Stimulated activated CD4-positive, alpha-beta T cell treated with anti-CD3 and anti-CD28 coated beads, TNF-alpha, amount 100 ng/mL, for 24 hours (primary cell): ENCODE results near the gene MCEMP1.
A peak's percentile ranks its signal among the peaks of the same experiment; 100 is the strongest.
"Not testable (repeated sequence)": the region's sequence is repeated elsewhere in the genome, so short reads cannot be mapped to it uniquely, and the experiment has no call there.

Source experiments
- DNase-seq, 3 experiments: peaks; one replicate each; pipeline ENCODE4 v3.0.0-alpha.2; 2020; ENCODE audit warnings: low read depth in 3 of 3

Gene MCEMP1

DNA sequence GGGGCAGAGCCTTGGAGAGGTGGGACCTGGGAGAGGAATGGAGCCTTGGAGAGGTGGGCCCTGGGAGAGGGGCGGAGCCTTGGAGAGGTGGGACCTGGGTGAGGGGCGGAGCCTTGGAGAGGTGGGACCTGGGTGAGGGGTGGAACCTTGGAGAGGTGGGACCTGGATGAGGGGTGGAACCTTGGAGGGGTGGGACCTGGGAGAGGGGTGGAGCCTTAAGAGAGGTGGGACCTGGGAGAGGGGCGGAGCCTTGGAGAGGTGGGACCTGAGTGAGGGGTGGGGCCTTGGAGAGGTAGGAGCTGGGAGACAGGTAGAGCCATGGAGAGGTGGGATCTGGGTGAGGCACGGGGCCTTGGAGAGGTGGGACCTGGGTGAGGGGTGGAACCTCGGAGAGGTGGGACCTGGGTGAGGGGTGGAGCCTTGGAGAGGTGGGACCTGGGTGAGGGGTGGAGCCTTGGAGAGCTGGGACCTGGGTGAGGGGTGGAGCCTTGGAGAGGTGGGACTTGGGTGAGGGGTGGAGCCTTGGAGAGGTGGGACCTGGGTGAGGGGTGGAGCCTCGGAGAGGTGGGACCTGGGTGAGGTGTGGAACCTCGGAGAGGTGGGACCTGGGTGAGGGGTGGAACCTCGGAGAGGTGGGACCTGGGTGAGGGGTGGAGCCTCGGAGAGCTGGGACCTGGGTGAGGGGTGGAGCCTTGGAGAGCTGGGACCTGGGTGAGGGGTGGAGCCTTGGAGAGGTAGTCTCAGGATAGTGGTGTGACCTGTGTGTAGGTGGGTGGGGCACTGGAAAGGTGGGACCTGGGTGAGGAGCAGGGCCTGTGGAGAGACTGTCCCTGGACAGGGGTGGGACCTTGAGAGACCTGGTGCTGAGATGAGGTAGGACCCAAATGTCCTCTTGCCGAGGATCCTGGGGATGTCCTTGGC, 33.0 kb upstream of the MCEMP1 start:
- not testable (repeated sequence) for DNase-seq

DNA sequence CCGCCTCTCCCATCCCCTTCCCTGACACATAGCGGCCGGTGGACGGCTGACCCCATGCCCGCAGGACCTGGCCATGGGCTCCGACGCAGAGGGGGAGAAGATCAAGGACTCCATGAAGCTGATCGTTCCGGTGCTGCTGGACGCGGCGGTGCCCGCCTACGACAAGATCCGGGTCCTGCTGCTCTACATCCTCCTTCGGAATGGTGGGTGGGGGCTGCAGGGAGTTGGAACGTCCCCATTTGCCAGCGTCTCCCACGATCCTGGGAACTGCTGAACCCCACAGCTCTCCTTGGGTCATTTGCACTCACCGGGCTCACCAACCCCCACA, 32.4 kb upstream of the MCEMP1 start:
- DNase-seq = no peak

DNA sequence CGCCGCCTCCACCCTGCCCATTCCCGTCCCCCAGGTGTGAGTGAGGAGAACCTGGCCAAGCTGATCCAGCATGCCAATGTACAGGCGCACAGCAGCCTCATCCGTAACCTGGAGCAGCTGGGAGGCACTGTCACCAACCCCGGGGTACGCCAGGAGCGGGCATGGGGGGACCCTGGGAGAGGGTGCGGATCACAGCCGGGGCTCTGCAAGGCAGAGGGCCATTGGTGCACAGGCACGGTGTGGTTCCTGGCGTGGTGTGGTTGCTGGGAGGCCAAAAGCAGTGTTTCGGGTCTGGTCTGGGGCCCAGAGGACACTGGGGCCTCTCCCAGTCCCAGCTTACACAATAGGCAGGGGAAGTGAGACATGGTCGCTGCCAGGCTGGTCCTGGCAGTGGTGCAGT, 31.7 kb upstream of the MCEMP1 start:
- DNase-seq = no peak

DNA sequence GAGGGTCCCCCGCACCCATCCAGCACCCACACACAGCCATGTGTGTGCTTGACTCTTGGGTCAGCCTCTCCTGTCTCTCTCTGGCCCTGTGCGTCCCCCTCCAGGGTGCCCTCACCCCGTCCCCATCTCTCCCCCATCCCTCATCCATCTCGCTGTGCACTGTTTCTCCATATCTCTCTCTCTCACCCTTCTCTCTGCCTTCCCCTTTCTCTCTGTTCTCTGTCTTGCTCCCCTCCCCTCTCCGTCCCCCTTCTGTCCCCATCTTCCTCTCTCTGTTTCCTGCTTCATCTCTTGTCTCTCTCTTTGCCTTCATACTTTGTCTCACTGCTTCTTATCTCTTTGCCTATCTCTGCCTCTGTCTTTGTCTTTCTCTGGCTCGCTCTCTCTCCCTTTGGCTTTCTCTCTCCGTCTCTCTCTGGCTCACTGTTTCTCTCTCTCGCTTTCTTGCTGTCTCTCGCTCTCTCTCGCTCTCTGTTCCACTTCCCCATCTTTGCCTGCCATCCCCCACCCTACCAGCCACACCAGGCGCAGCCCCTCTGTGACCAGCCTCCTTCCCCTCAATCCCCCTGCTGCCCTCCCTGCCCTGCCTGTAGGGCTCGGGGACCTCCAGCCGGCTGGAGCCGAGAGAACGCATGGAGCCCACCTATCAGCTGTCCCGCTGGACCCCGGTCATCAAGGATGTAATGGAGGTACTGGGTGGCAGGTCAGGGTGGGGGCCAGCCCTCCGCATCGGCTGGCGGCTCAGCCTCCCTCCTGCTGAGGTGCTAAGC, 31.0 kb upstream of the MCEMP1 start:
- no peak for DNase-seq

DNA sequence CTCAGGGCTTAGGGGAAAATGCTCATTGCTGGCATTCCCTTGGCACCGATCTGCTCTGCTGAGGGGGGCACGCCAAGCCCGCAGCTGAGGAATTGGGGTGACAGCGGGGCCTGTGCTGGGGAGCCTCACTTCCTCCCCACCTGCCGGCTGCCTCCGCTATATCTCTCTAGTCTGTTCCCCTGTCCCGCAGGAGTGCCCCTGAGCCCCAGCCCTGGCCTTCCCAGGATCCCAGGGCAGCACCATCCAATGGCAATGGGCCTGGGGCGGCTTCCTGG, 30.5 kb upstream of the MCEMP1 start:
- no peak for DNase-seq

DNA sequence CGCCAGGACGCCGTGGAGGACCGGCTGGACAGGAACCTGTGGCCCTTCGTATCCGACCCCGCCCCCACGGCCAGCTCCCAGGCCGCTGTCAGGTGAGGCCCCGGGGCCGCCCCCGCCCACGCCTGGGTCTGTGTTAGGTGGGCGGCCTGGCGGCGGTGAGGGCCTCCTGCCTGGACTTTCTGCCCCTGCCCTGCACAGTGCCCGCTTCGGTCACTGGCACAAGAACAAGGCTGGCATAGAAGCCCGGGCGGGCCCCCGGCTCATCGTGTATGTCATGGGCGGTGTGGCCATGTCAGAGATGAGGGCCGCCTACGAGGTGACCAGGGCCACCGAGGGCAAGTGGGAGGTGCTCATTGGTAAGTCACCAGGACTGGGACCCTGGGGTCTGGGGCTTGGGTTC, 29.7 kb upstream of the MCEMP1 start:
- no peak for DNase-seq

DNA sequence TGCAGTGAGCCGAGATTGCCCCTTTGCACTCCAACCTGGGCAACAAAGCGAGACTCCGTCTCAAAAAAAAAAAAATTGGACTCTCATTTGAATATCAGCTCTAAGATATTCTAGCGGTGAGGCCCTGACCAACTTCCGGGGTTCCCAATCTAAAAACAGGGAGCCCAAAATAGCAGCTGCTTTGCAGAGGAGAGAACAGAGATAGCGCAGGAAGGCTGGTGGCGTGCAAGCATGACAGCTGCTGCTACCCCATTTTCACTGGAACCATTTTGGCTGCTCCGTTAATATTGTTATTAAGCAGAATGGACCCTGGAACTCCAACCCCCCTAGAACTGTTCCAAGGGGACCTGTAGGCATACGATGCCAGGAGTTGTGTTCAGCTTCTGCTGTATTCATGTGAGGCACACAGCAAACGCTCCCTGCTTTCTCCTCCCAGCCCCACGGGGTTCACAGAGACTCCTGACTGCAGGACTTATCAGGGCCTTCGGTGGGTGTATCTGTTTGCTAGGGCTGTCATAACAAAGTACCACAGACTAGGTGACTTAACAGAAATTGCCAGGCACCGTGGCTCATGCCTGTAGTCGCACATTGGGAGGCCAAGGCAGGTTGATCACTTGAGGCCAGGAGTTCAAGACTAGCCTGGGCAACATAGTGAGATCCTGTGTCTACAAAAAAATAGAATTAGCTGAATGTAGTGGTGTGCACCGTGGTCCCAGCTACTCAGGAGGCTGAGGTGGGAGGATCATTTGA, 28.4 kb upstream of the MCEMP1 start:
- no peak for DNase-seq

DNA sequence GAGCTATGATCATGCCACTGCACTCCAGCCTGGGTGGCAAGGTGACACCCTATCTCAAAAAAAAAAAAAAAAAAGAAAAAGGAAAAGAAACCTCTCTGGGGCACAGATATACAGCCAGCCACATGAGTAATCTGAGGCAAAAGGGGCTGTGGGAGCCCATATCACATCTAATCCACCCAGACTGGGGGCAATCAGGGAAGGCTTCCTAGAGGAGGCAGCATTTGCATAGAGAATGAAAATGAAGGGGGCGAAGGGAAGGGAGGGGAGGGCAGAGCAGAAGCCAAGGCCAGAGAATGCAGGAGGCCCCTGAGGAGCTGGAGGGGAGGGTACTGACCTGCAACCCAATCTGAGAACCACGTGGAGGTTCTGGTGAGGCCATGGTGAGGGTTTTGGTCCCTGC, 26.7 kb upstream of the MCEMP1 start:
- DNase-seq = no peak

DNA sequence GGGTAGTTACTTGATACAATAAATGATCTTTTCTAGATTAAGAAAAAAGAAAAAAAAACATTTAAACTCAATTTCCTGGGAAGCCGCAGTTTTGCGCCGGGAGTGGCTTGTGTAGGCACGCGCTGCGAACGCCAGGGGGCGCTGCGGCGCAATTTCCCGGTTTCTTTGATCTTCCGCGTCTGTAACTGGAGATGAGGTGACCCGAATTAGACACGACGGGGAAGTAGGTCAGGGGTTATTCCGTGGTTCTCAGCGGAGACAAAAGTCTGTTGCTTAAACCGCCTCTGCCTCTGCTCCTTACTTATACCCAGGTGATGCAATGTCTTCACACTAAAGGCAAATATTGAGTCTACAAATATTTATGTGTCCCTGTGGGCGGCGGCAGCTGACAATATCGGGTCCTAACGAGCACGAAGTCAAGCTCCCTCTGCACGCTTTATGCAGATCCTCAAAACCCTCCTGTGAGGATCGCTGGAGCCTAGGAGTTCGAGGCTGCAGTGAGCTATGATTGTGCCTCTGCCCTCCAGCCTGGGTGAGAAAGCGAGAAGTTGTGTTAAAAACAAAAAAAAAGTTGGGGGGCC, 24.7 kb upstream of the MCEMP1 start:
- peak; percentile 75 to 79 (median 75) for DNase-seq

DNA sequence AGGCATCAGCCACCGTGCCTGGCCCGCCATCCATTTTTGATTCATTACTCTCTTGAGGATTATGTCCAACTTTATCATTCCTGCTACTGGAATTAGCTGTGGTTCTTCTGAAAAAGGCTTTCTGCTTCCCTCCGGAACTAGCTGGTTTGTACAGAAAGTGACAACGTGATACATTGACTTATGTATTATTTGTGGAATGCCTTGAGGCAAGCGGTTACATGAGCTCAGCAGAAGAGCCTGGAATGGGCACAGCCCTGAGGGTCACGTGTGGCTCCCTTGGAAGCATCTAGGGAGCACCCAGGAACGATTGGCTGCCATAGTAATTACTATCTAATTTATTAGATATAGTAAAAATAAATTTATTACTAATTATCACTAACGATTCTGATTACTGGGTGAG, 22.5 kb upstream of the MCEMP1 start:
- DNase-seq = no peak

DNA sequence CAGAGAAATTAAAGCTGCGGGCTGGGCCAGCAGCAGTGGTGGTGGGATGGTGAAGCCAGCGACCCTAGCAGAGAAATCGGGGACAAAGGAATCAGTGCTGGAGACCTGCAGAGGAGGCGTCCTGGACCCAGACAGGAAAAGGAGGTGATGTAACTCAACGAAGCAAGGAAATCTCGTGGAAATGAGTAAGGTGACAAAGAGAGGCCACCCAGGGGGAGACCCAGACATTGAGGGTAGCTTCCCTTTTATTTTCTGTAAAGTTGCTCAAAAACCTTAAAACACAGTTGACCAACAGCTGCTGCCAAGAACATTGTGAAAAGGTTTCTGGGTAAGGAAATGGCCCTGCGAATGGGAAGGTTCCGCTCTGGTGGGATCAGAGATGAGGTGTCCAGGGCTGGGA, 21.3 kb upstream of the MCEMP1 start:
- no peak for DNase-seq

DNA sequence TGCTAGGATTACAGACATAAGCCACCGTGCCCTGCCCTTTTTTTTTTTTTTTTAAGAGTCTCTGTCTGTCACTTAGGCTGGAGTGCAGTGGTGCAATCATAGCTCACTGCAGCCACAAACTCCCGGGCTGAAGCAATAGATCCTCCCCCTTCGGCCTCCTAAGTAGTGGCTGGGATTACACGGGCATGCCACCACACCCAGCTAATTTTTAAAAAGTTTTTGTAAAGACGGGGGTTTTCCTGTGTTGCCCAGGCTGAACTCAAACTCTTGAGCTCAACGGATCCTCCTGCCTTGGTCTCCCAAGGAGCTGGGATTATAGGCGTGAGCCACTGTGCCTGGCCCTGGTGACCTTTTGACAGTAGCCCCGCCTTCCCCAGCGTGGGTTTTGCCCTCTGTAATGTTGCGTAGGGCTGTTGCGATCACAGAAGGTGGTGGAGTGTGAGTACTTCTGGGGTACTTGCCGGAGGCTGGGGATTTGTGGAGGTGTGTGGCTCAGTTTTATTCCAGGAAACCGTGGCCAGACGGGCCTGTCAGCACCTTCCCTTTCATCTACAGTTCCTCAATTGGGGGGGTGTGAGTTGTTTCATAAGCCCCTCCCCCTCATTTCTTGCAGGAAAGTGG, 19.6 kb upstream of the MCEMP1 start:
- DNase-seq = peak in 1 of 3 experiments; percentile 38

DNA sequence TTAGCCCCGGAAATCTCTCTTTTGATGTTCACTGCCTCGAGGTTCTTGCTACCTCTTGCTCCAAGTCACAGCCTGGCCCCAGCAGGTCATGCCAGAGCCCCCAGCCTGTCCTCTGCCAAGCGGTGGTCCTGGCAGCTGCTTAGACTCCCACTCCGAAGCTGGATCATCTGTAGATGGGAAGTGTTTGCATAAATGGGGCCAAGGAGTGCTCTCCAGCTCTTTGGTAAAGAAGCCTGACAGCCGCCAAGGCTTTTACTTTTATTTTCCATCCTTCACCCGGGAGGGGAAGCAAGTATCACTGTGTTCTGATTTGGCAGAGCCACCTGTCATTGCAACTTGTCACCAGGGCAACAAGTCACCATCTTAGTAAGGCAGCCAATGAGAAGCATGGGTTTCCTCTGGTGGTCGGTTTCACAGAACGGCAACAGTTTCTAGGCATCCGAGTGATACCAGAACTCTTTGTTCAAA, 18.6 kb upstream of the MCEMP1 start:
- DNase-seq = peak in 1 of 3 experiments; percentile 31

DNA sequence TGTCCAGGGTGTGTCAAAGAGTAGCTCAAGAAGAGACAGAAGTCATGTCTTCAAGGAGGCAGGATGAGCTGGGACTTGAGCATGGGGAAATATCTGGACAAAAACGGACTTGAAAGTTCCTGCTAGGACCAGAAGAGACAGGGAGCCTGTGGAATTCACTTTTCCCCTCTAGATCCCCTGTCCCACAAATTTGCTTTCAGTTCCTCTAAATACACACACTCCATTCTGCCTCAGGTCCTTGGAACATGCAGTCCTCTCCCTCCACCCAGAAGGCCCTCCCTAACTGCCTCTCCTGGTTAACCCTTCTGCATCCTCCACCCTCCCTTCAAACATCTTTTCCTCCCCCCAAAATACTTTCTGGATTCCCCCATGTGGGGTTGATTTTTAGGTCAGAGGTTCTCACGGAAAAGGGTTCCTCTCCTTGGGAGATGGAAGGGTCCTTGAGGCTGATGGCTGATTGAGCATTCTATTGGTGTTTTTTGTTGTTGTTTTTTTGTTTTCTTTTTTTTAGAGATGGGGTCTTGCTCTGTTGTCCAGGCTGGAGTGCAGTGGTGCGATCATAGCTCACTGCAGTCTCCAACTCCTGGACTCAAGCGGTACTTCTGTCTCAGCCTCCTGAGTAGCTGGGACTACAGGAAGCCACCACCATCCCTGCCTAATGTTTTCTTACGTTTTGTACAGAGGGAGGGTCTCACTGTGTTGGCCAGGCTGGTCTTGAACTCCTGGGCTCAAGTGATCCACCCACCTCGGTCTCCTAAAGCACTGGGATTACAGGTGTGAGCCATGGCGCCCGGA, 14.9 kb upstream of the MCEMP1 start:
- no peak for DNase-seq

DNA sequence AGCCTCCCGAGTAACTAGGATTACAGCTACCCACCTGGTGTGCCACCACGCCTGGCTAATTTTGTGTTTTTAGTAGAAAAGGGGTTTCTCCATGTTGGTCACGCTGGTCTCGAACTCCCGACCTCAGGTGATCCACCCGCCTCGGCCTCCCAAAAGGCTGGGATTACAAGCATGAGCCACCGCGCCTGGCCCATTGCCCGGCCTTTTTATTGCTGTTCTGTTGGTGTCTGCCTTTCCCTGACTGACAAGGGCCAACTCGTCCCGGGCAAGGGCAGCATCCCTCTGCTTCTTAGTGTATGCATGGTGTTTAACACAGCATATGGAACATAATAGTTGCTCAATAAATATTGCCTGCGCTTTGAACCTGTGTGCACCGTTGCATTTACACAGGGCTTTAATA, 14.2 kb upstream of the MCEMP1 start:
- DNase-seq = no peak

DNA sequence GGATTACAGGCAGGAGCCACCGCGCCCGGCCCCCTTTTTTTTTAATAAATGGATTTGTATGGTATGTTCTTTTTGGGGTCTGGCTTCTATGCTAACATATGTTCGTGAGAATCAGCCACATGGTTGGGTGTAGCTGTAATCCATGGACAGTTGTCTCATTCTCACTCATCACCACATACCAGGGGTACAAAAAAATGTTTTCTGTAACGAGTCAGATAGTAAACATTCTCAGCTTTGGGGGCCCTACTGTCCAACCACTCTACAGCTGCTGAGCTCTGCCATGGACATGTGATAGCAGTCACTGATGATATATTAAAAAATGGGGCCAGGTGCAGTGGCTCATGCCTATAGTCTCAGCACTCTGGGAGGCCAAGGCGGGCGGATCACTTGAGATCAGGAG, 13.2 kb upstream of the MCEMP1 start:
- DNase-seq = no peak

DNA sequence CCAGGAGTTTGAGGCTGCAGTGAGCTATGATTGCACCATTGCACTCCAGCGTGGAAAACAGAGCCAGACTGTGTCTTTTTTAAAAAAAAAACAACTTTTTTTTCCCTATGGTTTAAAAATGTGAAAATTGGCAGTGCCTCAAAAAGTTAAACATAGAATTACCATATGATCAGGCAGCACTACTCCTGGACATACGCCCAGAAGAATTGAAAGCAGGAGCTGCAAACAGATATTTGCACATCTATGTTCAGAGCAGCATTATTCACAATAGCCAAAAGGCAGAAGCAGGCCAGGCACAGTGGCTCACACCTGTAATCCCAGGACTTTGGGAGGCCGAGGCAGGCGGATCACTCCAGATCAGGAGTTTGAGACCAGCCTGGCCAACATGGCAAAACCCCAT, 11.8 kb upstream of the MCEMP1 start:
- no peak for DNase-seq

DNA sequence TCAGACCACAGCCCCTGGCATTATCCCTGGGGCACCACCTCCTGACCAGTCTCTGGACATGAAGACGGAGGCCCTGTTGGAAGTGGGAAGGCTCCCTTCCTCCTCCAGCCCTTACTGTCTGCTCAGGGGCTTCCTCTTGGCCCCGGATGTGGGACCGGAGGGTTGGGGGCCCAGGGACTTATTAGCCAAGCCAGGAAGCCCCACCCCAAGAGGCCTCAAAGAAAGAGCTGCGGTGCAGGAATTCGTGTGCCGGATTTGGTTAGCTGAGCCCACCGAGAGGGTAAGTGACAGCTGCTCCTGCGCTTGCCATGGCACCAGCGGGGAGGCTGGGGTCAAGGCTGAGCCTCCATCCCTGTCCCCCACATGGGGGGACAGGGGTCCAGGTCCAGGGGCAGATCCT, 8.0 kb upstream of the MCEMP1 start, which contains the start of gene RETN:
TSS of gene RETN (plus strand) at position 208 of the 400 bp plus-strand sequence. CDS start 278 bp downstream, outside the sequence.
- no peak for DNase-seq

DNA sequence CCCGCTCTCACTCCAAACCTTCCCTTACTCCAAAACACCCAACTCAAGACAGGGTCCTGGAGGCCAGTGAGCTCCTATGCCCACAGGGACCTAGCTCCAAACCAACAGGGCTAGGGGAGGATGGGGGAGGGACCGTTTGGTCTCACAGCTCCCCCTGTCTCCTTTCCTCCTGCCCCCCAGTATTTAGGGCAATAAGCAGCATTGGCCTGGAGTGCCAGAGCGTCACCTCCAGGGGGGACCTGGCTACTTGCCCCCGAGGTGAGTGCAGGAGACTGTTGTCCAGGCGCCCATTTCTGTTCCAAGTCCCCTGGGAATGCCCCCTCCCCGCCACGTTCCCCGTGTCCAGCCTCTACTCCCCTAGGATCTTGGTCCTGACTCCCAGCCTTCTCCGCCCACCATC, 7.2 kb upstream of the MCEMP1 start:
- DNase-seq = no peak

DNA sequence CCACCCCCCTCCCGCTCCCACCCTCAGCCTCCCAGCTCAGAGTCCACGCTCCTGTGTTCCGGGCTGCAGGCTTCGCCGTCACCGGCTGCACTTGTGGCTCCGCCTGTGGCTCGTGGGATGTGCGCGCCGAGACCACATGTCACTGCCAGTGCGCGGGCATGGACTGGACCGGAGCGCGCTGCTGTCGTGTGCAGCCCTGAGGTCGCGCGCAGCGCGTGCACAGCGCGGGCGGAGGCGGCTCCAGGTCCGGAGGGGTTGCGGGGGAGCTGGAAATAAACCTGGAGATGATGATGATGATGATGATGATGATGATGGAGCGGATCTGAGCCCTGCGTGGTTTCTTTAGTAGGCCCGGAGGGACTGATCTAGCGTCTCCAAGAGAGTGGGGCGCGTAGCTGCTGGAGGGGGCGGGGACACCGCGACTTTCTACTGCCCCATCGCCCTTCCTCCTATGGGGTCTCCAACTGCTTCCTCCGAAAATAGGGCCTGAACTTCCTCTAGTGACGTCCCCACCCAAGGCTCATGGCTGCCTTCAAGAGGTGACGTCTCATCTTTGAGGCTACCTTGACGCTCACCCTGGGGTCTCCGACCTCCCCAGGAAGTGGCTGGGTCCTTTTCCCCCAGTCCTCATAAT, 6.6 kb upstream of the MCEMP1 start:
- peak in 1 of 3 experiments; percentile 28 for DNase-seq
